ENCODE results near the gene ATXN7. TPM values are rescaled to one million over a fixed set of nuclear protein-coding genes. Genes with fewer than 3 reads are reported as not detected.

ATXN7 gene
- total RNA-seq, 4 donors from 2014 or later = 6.1 to 28.2 (median 20.2) TPM

GRCh38 chr3:63892773-63893352 is 29.2 kb downstream of the ATXN7 start:
- intact Hi-C loops (cut with DNase I) = no loop called here
- Histone ChIP-seq H3K27ac (no peak overlapping the region), H3K36me3 (peaks cover 0 to 14% (median 0%) of the 10 kb centered on the region in 3 donors), H3K4me3 (no peak overlapping the region), H3K9me3 (no peaks in the 10 kb centered on the region), H3K27me3 (no peaks in the 10 kb centered on the region), H3K4me1 (peaks cover 0 to 17% (median 5%) of the 10 kb centered on the region in 3 donors)
- no peak for TF ChIP-seq CTCF (IDR thresholded peaks at IDR 0.05)
- WGBS, 2 donors = 81 to 100% methylated on average over 1 of the region's 1 CpG
- DNase-seq = no peak

DNA sequence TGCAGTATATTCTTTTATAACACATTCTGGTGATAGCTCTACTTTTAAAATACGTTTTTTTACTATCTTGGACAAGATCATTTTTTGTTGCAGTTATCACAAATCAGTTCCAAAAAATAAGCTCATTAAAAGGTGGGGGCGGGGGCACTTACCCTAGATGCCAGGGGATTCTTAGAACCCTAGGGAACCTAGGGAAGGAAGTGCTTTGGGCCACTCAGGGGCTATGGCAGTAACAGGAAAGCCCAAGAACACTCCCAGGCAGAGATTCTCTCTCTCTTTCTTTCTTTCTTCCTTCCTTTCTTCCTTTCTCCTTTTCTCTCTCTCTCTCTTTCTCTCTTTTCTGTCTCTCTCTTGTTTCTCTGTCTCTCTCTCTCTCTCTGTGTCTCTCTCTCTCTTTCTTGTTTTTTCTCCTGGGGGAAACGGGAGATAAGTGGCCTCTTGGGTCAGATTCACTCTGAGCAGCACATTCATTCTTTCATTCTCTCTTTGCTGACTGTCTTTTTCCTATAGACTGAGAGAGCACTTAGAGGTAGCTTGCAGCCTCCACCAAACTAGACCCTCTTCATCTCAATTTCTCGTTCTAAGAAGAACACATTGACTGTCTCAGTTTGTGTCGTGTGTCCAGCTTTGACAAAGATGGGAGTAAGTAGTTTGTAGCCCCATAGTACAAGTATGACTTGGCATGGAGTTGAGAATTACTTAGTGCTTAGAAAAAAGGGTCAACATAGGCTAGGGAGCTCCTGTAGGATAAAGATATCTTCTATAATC is 31.9 kb downstream of the ATXN7 start:
- H3K27ac ChIP-seq = no peak overlapping the region
- peaks cover 0 to 39% (median 0%) of the 10 kb centered on the region in 3 donors for H3K36me3 ChIP-seq
- intact Hi-C loops (cut with DNase I) = no loop called here
- no peaks in the 10 kb centered on the region for H3K9me3 ChIP-seq
- no peak overlapping the region for H3K4me3 ChIP-seq
- H3K27me3 ChIP-seq = no peaks in the 10 kb centered on the region
- WGBS, 2 donors = 79 to 85% methylated on average over 5 of the region's 5 CpGs
- H3K4me1 ChIP-seq = peaks cover 0 to 27% (median 5%) of the 10 kb centered on the region in 3 donors
- no peak for DNase-seq
- no peak for TF ChIP-seq CTCF (IDR thresholded peaks at IDR 0.05)
- no peak for TF ChIP-seq POLR2A (IDR thresholded peaks at IDR 0.05)

DNA sequence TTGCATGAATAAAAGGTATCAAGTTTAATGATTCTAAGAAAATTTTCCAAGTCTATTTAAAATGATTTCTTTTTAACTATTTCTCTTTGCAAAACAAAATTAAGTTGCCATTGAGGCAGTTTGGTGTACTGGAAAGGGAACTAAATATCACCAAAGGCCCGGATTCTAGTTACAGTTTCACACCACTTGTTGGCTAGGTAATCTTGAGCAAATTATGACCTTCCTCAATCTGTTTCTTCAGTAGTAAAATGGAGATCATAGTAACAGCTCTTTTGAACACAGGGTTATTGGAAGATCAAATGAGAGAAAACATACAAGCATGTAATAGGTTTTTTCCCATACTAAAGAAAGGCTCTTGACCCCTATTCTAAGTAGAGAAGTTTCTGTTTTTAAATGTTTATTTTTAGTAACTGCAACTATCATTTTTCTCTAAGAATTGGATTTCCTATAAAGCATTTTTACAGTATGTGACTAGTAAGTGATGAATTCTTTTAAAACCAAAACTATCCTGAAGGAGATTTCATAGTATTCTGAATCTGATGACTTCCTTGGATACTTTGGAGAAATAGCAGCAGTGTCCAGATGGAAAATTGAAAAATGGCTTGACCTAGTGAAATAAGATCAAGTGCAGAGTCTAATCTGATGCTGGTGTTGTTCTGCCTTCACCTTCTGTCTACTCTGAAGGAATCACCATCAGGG is 32.8 kb downstream of the ATXN7 start:
- H3K4me3 ChIP-seq = no peak overlapping the region
- H3K27ac ChIP-seq = no peak overlapping the region
- no peaks in the 10 kb centered on the region for H3K9me3 ChIP-seq
- no peaks in the 10 kb centered on the region for H3K27me3 ChIP-seq
- H3K36me3 ChIP-seq = peaks cover 0 to 37% (median 0%) of the 10 kb centered on the region in 3 donors
- TF ChIP-seq POLR2A (IDR thresholded peaks at IDR 0.05) = no peak
- TF ChIP-seq CTCF (IDR thresholded peaks at IDR 0.05) = no peak
- H3K4me1 ChIP-seq = peaks cover 0 to 27% (median 5%) of the 10 kb centered on the region in 3 donors
- WGBS, 2 donors = 79 to 83% methylated on average over 1 of the region's 1 CpG
- no peak for DNase-seq
- intact Hi-C loops (cut with DNase I) = no loop called here

- no peaks in the 10 kb centered on the region for H3K9me3 ChIP-seq
- peak overlapping the region in 3 of 4 donors; percentile 28 to 62 (median 51) for H3K27ac ChIP-seq
- WGBS, 2 donors = 86% methylated on average over 5 of the region's 5 CpGs
- no peaks in the 10 kb centered on the region for H3K27me3 ChIP-seq
- no peak for TF ChIP-seq CTCF (IDR thresholded peaks at IDR 0.05)
- TF ChIP-seq POLR2A (IDR thresholded peaks at IDR 0.05) = no peak
- intact Hi-C loops (cut with DNase I) = no loop called here
- H3K36me3 ChIP-seq = peaks cover 0 to 41% (median 0%) of the 10 kb centered on the region in 3 donors
- no peak overlapping the region for H3K4me3 ChIP-seq
- no peak for DNase-seq
- H3K4me1 ChIP-seq = peaks cover 0 to 22% (median 5%) of the 10 kb centered on the region in 3 donors
Observed at GRCh38 chr3:63900010-63900409, 36.3 kb downstream of the ATXN7 start.

GRCh38 chr3:63900459-63900858 is 36.8 kb downstream of the ATXN7 start:
- intact Hi-C loops (cut with DNase I) = no loop called here
- WGBS, 2 donors = 85 to 90% methylated on average over 2 of the region's 2 CpGs
- TF ChIP-seq CTCF (IDR thresholded peaks at IDR 0.05) (no peak), POLR2A (IDR thresholded peaks at IDR 0.05) (no peak)

More at GRCh38 chr3:63900459-63900858, 36.8 kb downstream of the ATXN7 start:
- H3K9me3 ChIP-seq = no peaks in the 10 kb centered on the region
- H3K36me3 ChIP-seq = peaks cover 0 to 46% (median 0%) of the 10 kb centered on the region in 3 donors
- H3K27ac ChIP-seq = peak overlapping the region in 3 of 4 donors; percentile 28 to 62 (median 51)
- H3K4me3 ChIP-seq = no peak overlapping the region
- H3K4me1 ChIP-seq = peaks cover 0 to 17% (median 4%) of the 10 kb centered on the region in 3 donors
- H3K27me3 ChIP-seq = no peaks in the 10 kb centered on the region
- DNase-seq = no peak

Measured in esophagus squamous epithelium (tissue), 5 donors.